Measurements from ENCODE around the gene GUCA2B.

The GUCA2B gene

GRCh38 chr1:42189931-42190853, 37.0 kb downstream of the GUCA2B start:
- no peak for DNase-seq (ENCODE audit: low spot score)

- no peak for DNase-seq (ENCODE audit: low spot score)
Observed at GRCh38 chr1:42191319-42191718, 38.1 kb downstream of the GUCA2B start.

- no peak for DNase-seq (ENCODE audit: low spot score)
Observed at GRCh38 chr1:42192106-42192505, 38.9 kb downstream of the GUCA2B start.

GRCh38 chr1:42195841-42196240, 42.6 kb downstream of the GUCA2B start:
- DNase-seq (ENCODE audit: low spot score), result no peak

GRCh38 chr1:42198251-42198650, 45.0 kb downstream of the GUCA2B start:
- no peak for DNase-seq (ENCODE audit: low spot score)

GRCh38 chr1:42201986-42202385, 48.8 kb downstream of the GUCA2B start:
- no peak for DNase-seq (ENCODE audit: low spot score)

Data from hematopoietic multipotent progenitor cell treated with erythropoietin and hydrocortisone succinate and interleukin-3 and kit ligand, for 15 days (in vitro differentiated cells).